IMR-90 (cell line): ENCODE results near the gene CANT1. TPM values are rescaled to one million over a fixed set of nuclear protein-coding genes. Genes with fewer than 3 reads are reported as not detected.
A peak's percentile ranks its signal among the peaks of the same experiment; 100 is the strongest.

Source experiments
- ATAC-seq: fragments of 200-7000 bp; cut with Tn5 transposase; 2 replicates; pipeline ENCODE4 v1.9.1; 2020; ENCODE audit warnings: low read depth, mild to moderate bottlenecking, moderate library complexity
- BruUV-seq: library from RNA; stranded (reverse); fragments of 400-500 nt; replicated peaks from 2 replicates; lab custom pipeline; 2021; lab: Mats Ljungman, UMichigan
- CTCF ChIA-PET: fragments of 300-600 bp; formaldehyde crosslinking; extraction: SDS; loops from one replicate; lab custom pipeline; 2021; ENCODE audit warnings: antibody characterized with exemption; lab: Yijun Ruan, JAX
- POLR2A ChIA-PET: fragments of 300-600 bp; sonication (Branson Sonifier 250); formaldehyde crosslinking; loops from one replicate; lab custom pipeline; 2022; ENCODE audit warnings: antibody characterized with exemption; ENCODE audit not compliant: unreplicated experiment; lab: Charles Lee
- DNase-seq: peaks from one replicate; pipeline ENCODE4 v3.0.0; 2013
- H2AFZ ChIP-seq: replicated peaks from 2 replicates; pipeline ENCODE3; 2013; ENCODE audit warnings: low read length, mild to moderate bottlenecking; ENCODE audit not compliant: poor library complexity
- H2AK5ac ChIP-seq: 2 replicates; pipeline ENCODE4 v1.6.1; 2013; ENCODE audit warnings: low read depth, low read length, inconsistent platforms
- H2AK9ac ChIP-seq: replicated peaks from 2 replicates; pipeline ENCODE3; 2013; ENCODE audit warnings: mild to moderate bottlenecking, low read depth, low read length, moderate library complexity; ENCODE audit not compliant: poor library complexity
- H2BK120ac ChIP-seq: 2 replicates; pipeline ENCODE4 v1.6.1; 2013; ENCODE audit warnings: low read depth, low read length, inconsistent platforms
- H2BK15ac ChIP-seq: 3 replicates; pipeline ENCODE4 v1.6.1; 2013; ENCODE audit warnings: low read depth, low read length, inconsistent platforms
- H2BK20ac ChIP-seq: 2 replicates; pipeline ENCODE4 v1.6.1; 2013; ENCODE audit warnings: low read depth, mild to moderate bottlenecking, inconsistent platforms, low read length, moderate library complexity
- H2BK5ac ChIP-seq: 2 replicates; pipeline ENCODE4 v1.6.1; 2013; ENCODE audit warnings: mild to moderate bottlenecking, low read depth, low read length, inconsistent platforms; ENCODE audit not compliant: poor library complexity, severe bottlenecking
- H3K14ac ChIP-seq: replicated peaks from 2 replicates; pipeline ENCODE4 v1.6.1; 2013; ENCODE audit warnings: low read depth, low read length, inconsistent platforms
- H3K18ac ChIP-seq: 2 replicates; pipeline ENCODE4 v1.6.1; 2013; ENCODE audit warnings: low read depth, low read length, control low read depth
- H3K23ac ChIP-seq: 2 replicates; pipeline ENCODE4 v1.6.1; 2013; ENCODE audit warnings: low read depth, low read length, inconsistent platforms
- H3K27ac ChIP-seq: 2 replicates; pipeline ENCODE4 v1.5.1; 2013; ENCODE audit warnings: mild to moderate bottlenecking, control low read depth, low read length; ENCODE audit not compliant: insufficient read depth
- H3K27me3 ChIP-seq: 2 replicates; pipeline ENCODE4 v1.6.1; 2013; ENCODE audit warnings: low read length; ENCODE audit not compliant: control insufficient read depth, insufficient read depth
- H3K36me3 ChIP-seq: 2 replicates; pipeline ENCODE4 v1.6.1; 2013; ENCODE audit warnings: low read length, mixed read lengths; ENCODE audit not compliant: control insufficient read depth, insufficient read depth
- H3K4ac ChIP-seq: 2 replicates; pipeline ENCODE4 v1.6.1; 2013; ENCODE audit warnings: low read depth, low read length, inconsistent platforms
- H3K4me1 ChIP-seq: 2 replicates; pipeline ENCODE4 v1.6.1; 2013; ENCODE audit warnings: low read length, mixed read lengths; ENCODE audit not compliant: control insufficient read depth, insufficient read depth
- H3K4me2 ChIP-seq: 2 replicates; pipeline ENCODE4 v1.6.1; 2013; ENCODE audit warnings: low read depth, mild to moderate bottlenecking, control low read depth, low read length, moderate library complexity
- H3K4me3 ChIP-seq: 2 replicates; pipeline ENCODE4 v1.5.1; 2013; ENCODE audit warnings: low read depth, mild to moderate bottlenecking, control low read depth, low read length, moderate library complexity; ENCODE audit not compliant: insufficient read depth
- H3K56ac ChIP-seq: 2 replicates; pipeline ENCODE4 v1.6.1; 2013; ENCODE audit warnings: low read length, inconsistent platforms; ENCODE audit not compliant: insufficient read depth; ENCODE audit errors: extremely low read depth
- H3K79me1 ChIP-seq, 2 experiments: 2 replicates each; pipeline ENCODE4 v1.6.1; 2013; ENCODE audit warnings: low read length in 2 of 2, inconsistent platforms in 1 of 2, low read depth in 1 of 2
- H3K9ac ChIP-seq: 2 replicates; pipeline ENCODE4 v1.6.1; 2013; ENCODE audit warnings: low read depth, low read length, control low read depth
- H3K9me1 ChIP-seq: 2 replicates; pipeline ENCODE4 v1.6.1; 2013; ENCODE audit warnings: low read length, inconsistent platforms; ENCODE audit not compliant: insufficient read depth
- H3K9me3 ChIP-seq: 2 replicates; pipeline ENCODE4 v1.6.1; 2013; ENCODE audit warnings: low read length; ENCODE audit not compliant: control insufficient read depth, insufficient read depth
- H4K20me1 ChIP-seq: 2 replicates; pipeline ENCODE4 v1.6.1; 2013; ENCODE audit warnings: low read length, inconsistent platforms; ENCODE audit not compliant: insufficient read depth
- H4K5ac ChIP-seq: 2 replicates; pipeline ENCODE4 v1.6.1; 2013; ENCODE audit warnings: mild to moderate bottlenecking, low read depth, low read length, control low read depth
- H4K8ac ChIP-seq, 2 experiments: 2 replicates each; pipeline ENCODE4 v1.6.1; 2013; ENCODE audit warnings: low read depth in 2 of 2, low read length in 2 of 2, control low read depth in 1 of 2, inconsistent platforms in 1 of 2
- H4K91ac ChIP-seq: 2 replicates; pipeline ENCODE4 v1.6.1; 2013; ENCODE audit warnings: low read depth, low read length, inconsistent platforms; ENCODE audit not compliant: insufficient read depth
- CHD1 ChIP-seq: IDR thresholded peaks from 2 replicates; pipeline ENCODE4 v1.6.1; 2012; ENCODE audit warnings: low read depth, low read length, improper control_type of control experiment
- ELK1 ChIP-seq: fragments of 150-350 bp; IDR thresholded peaks from 2 replicates; pipeline ENCODE4 v1.6.1; 2016; ENCODE audit warnings: low read depth, mild to moderate bottlenecking, low read length, moderate library complexity, borderline replicate concordance
- MAFK ChIP-seq: IDR thresholded peaks from 2 replicates; pipeline ENCODE4 v1.6.1; 2012; ENCODE audit warnings: low read depth, low read length, improper control_type of control experiment
- MAZ ChIP-seq: IDR thresholded peaks from 2 replicates; pipeline ENCODE4 v1.6.1; 2012; ENCODE audit warnings: low read depth, mild to moderate bottlenecking, low read length, improper control_type of control experiment, moderate library complexity, borderline replicate concordance
- MXI1 ChIP-seq: IDR thresholded peaks from 2 replicates; pipeline ENCODE4 v1.6.1; 2012; ENCODE audit warnings: low read depth, mild to moderate bottlenecking, low read length, moderate library complexity, borderline replicate concordance
- POLR2A ChIP-seq: IDR thresholded peaks from 2 replicates; pipeline ENCODE4 v1.6.1; 2012; ENCODE audit warnings: mild to moderate bottlenecking, low read depth, low read length
- WGBS, 2 experiments: methylation state at CpG; one replicate each; pipeline versions ENCODE4 v1.1.5 to v1.1.7; 2013; ENCODE audit warnings: missing lambda C conversion rate in 2 of 2; ENCODE audit not compliant: insufficient read length in 1 of 2; ENCODE audit errors: extremely low coverage in 2 of 2; 5-methylcytosine and 5-hydroxymethylcytosine counted together
- dilution Hi-C: fragments of 300-500 bp; cut with HindIII; formaldehyde crosslinking; loops from one replicate; pipeline ENCODE4 v1.14.3; 2018; ENCODE audit warnings: low sequenced_read_pairs; ENCODE audit not compliant: unreplicated experiment
- in situ Hi-C: fragments of 300-500 bp; cut with MboI; formaldehyde crosslinking; loops from 3 replicates; pipeline ENCODE4 v1.14.3; 2019; ENCODE audit warnings: low sequenced_read_pairs, inconsistent platforms, mixed read lengths
- intact Hi-C: fragments of 100-400 bp; cut with micrococcal nuclease; formaldehyde crosslinking; loops from 2 replicates; pipeline ENCODE4 v1.10.0; 2022
- polyA plus RNA-seq, 3 experiments: library from polyadenylated mRNA; depleted of rRNA; stranded (reverse); fragments of >200 nt; gene quantifications; 2 replicates each; pipeline ENCODE4 v1.2.3, GENCODE V29; 2012; ENCODE audit warnings: low replicate concordance in 1 of 3
- total RNA-seq: library from RNA; depleted of rRNA; stranded (reverse); fragments of >200 nt; gene quantifications from 2 replicates; pipeline ENCODE4 v1.2.3, GENCODE V29; 2012

CANT1 gene
- total and polyA plus RNA-seq, 2 of the 4 experiments (the other 2 are of a cell fraction) = 51.8 to 73.4 TPM

GRCh38 chr17:79020631-79021301 lies 11.2 kb upstream of the CANT1 start:
- Histone ChIP-seq H2BK15ac (no peak overlapping the region), H3K9me3 (no peaks in the 10 kb centered on the region), H3K4ac (no peak overlapping the region), H2AK9ac (no peak overlapping the region), H3K36me3 (no peaks in the 10 kb centered on the region), H3K14ac (no peak overlapping the region), H3K9ac (no peak overlapping the region), H3K4me2 (no peak overlapping the region), H2AFZ (no peak overlapping the region), H4K91ac (no peak overlapping the region; the same call in 1 of the 2 replicates), H2BK5ac (no peak overlapping the region), H3K79me1 (peaks cover 0 to 12% of the 10 kb centered on the region in 2 experiments; a peak in 1 of 4 replicates), H3K27ac (no peak overlapping the region), H4K8ac (no peak overlapping the region; a peak in 1 of 4 replicates), H3K18ac (0 out of 2 replicates have a peak overlapping the region, but pooled peaks have one; percentile 13), H4K5ac (no peak overlapping the region), H2BK120ac (no peak overlapping the region), H2BK20ac (no peak overlapping the region), H3K27me3 (peaks cover 2% of the 10 kb centered on the region; the same call in 1 of the 2 replicates), H3K23ac (no peak overlapping the region), H3K4me1 (peaks cover 18% of the 10 kb centered on the region), H2AK5ac (no peak overlapping the region), H3K56ac (no peak overlapping the region), H3K4me3 (no peak overlapping the region), H3K9me1 (peaks cover 6% of the 10 kb centered on the region; the same call in 1 of the 2 replicates), H4K20me1 (no peaks in the 10 kb centered on the region)
- ATAC-seq = no peak
- no peak for TF ChIP-seq MAFK
- no peak for TF ChIP-seq CHD1
- TF ChIP-seq MXI1 = no peak
- TF ChIP-seq MAZ = no peak
- TF ChIP-seq ELK1 = no peak
- TF ChIP-seq POLR2A = no peak
- no TSS peak for BruUV-seq
- POLR2A ChIA-PET = no interaction called here
- in situ Hi-C loops (loop anchor here (5.0 kb wide), 1 partner anchor 62 kb away; no protein-coding TSS in a partner anchor), dilution Hi-C loops (no loop called here), intact Hi-C loops (no loop called here)
- CTCF ChIA-PET = interaction anchor here (0.6 to 3.6 kb wide), 5 partner anchors 21 to 439 kb away, joined by 3 to 19 read pairs (median 3); no protein-coding TSS in a partner anchor
- DNase-seq = no peak
- WGBS, 2 experiments = 100% methylated on average over 1 of the region's 2 CpGs; no CpG with 5 or more reads in 1 of the 2 experiments
